BLaER1 (cell line): ENCODE data around the gene NOCT.
"Not testable (repeated sequence)": the region's sequence is repeated elsewhere in the genome, so short reads cannot be mapped to it uniquely, and the experiment has no call there.

Source experiments
- H3K27ac ChIP-seq: shearing (Covaris generic); formaldehyde crosslinking; 2 replicates; pipeline ENCODE4 v1.8.1; 2022
- H3K27me3 ChIP-seq: shearing (Covaris generic); formaldehyde crosslinking; 2 replicates; pipeline ENCODE4 v1.8.1; 2022
- H3K36me3 ChIP-seq: shearing (Covaris generic); formaldehyde crosslinking; 2 replicates; pipeline ENCODE4 v1.8.1; 2022
- H3K4me1 ChIP-seq: shearing (Covaris generic); formaldehyde crosslinking; 2 replicates; pipeline ENCODE4 v1.8.1; 2022
- H3K4me2 ChIP-seq: shearing (Covaris generic); formaldehyde crosslinking; 2 replicates; pipeline ENCODE4 v1.8.1; 2022
- H3K4me3 ChIP-seq: shearing (Covaris generic); formaldehyde crosslinking; 2 replicates; pipeline ENCODE4 v1.8.1; 2022
- H3K9ac ChIP-seq: shearing (Covaris generic); formaldehyde crosslinking; 2 replicates; pipeline ENCODE4 v1.8.1; 2022
- H3K9me3 ChIP-seq: shearing (Covaris generic); formaldehyde crosslinking; 2 replicates; pipeline ENCODE4 v1.8.1; 2022
- H4K20me1 ChIP-seq: shearing (Covaris generic); formaldehyde crosslinking; 2 replicates; pipeline ENCODE4 v1.8.1; 2022
- Cebpa-rat ChIP-seq: shearing (Covaris generic); IDR thresholded peaks from 2 replicates; pipeline ENCODE4 v1.8.1; 2022

NOCT gene

DNA sequence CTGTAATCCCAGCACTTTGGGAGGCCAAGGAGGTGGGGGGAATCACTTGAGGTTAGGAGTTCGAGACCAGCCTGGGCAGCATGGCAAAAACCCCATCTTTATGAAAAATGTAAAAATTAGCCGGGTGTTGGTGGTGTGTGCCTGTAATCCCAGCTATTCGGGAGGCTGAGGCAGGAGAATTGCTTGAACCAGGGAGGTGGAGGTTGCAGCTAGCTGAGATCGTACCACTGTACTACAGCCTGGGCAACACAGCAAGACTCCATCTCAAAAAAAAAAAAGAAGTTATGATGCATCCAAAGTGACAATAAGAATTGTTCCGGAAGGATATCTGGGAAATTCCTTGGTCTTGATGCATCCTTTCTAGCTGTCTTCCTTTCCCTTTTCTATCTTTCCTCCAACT is 7.3 kb downstream of the NOCT start:
- H3K27me3 ChIP-seq, result no peaks in the 10 kb centered on the region
- H3K9ac ChIP-seq, result no peak overlapping the region
- H3K9me3 ChIP-seq, result no peaks in the 10 kb centered on the region
- peaks cover 44% of the 10 kb centered on the region for H3K4me1 ChIP-seq
- peaks cover 60% of the 10 kb centered on the region for H3K36me3 ChIP-seq
- no peak overlapping the region for H3K27ac ChIP-seq
- H3K4me3 ChIP-seq, result no peak overlapping the region
- no peak overlapping the region for H3K4me2 ChIP-seq
- no peak for TF ChIP-seq Cebpa-rat
- H4K20me1 ChIP-seq, result peaks cover 99% of the 10 kb centered on the region

DNA sequence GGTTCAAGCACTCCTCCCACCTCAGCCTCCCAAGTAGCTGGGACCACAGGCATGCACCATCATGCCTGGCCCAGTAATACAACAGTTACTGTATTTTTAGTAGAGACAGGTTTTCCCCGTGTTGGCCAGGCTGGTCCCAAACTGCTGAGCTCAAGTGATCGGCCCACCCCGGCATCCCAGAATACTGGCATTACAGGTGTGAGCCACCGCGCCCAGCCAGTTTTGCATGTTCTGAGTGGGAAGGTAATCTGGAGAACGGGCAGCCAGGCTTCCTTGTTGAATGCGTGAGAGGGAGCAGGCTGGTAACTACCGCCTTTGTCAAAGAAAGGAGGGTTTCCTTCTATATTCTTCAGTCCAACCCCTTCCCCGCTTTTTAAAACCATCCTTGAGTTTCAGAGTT is 9.1 kb downstream of the NOCT start:
- TF ChIP-seq Cebpa-rat, result no peak
- Histone ChIP-seq H3K4me2 (no peak overlapping the region), H3K9me3 (no peaks in the 10 kb centered on the region), H3K4me3 (no peak overlapping the region), H4K20me1 (peaks cover 99% of the 10 kb centered on the region), H3K27me3 (no peaks in the 10 kb centered on the region), H3K4me1 (peaks cover 33% of the 10 kb centered on the region), H3K36me3 (peaks cover 71% of the 10 kb centered on the region), H3K27ac (no peak overlapping the region), H3K9ac (no peak overlapping the region)

DNA sequence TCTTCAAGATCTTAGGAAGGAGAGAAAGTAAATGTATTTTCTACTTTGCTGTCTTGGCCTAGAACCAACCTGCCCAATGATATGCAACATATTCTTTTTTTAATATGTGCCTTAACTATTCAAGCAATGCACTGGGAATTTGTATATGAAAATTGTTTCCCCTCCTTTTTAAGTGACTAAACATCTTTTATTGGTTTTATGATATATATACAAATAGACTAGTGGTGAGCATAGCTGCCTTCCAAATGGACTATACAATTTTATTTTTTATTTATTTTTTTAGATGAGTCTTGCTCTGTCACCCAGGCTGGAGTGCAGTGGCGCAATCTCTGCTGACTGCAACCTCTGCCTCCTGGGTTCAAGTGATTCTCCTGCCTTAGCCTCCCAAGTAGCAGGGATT is 10.3 kb downstream of the NOCT start:
- H3K27ac ChIP-seq, result no peak overlapping the region
- H3K4me3 ChIP-seq, result no peak overlapping the region
- peaks cover 31% of the 10 kb centered on the region for H3K4me1 ChIP-seq
- no peaks in the 10 kb centered on the region for H3K9me3 ChIP-seq
- H3K27me3 ChIP-seq, result no peaks in the 10 kb centered on the region
- no peak overlapping the region for H3K9ac ChIP-seq
- TF ChIP-seq Cebpa-rat, result no peak
- peaks cover 63% of the 10 kb centered on the region for H3K36me3 ChIP-seq
- H4K20me1 ChIP-seq, result peaks cover 99% of the 10 kb centered on the region
- no peak overlapping the region for H3K4me2 ChIP-seq

DNA sequence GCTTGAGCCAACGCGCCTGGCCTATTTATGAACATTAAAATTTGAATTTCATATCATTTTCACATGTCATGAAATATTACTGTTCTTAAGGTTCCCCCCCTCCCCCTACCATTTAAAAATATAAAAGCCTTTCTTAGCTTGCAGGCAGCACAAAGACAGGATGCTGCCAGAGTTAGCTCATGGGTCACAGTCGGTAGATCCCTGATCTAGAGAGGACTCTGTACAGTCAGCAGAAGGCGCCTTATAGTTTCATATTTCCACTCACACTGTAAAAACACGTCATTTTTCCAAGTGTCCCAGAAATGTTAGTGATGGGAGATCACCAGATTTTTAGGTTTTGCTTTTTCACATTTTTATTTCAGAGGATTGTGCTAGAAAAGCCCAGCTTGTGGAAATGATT is 12.2 kb downstream of the NOCT start:
- Histone ChIP-seq H3K27me3 (no peaks in the 10 kb centered on the region), H4K20me1 (peaks cover 99% of the 10 kb centered on the region), H3K27ac (no peak overlapping the region), H3K9ac (peak overlapping the region; percentile 18; the same call in 1 of the 2 replicates), H3K9me3 (no peaks in the 10 kb centered on the region), H3K4me3 (no peak overlapping the region), H3K36me3 (peaks cover 46% of the 10 kb centered on the region), H3K4me2 (no peak overlapping the region), H3K4me1 (peaks cover 41% of the 10 kb centered on the region)
- no peak for TF ChIP-seq Cebpa-rat

DNA sequence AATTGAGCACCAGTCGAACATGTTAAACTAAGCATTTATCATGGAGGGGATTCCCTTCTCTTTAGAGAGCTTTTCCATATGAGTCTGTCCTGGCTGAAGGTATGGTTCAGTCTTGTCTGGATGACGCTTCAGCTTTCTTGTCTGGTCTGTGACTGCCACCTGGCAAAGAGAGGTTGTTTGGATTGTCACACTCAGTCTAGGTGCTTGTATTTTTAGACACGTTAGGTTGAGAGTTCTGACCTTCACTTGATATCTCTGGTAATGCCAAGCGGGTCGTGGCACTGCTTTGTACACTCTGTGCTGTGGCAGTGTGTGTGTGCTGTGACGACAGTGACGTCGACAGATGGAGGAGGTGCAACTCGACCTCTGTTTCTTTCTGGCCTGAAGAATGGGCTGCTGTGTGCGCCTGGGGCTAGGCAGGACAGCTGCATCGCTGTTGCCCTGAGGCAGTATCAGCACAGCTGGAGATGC is 12.6 kb downstream of the NOCT start:
- Histone ChIP-seq H4K20me1 (peaks cover 99% of the 10 kb centered on the region), H3K4me3 (no peak overlapping the region), H3K27me3 (no peaks in the 10 kb centered on the region), H3K9me3 (no peaks in the 10 kb centered on the region), H3K9ac (peak overlapping the region; percentile 18; the same call in 1 of the 2 replicates), H3K4me2 (no peak overlapping the region), H3K36me3 (peaks cover 45% of the 10 kb centered on the region), H3K4me1 (peaks cover 44% of the 10 kb centered on the region), H3K27ac (no peak overlapping the region)
- TF ChIP-seq Cebpa-rat, result no peak

DNA sequence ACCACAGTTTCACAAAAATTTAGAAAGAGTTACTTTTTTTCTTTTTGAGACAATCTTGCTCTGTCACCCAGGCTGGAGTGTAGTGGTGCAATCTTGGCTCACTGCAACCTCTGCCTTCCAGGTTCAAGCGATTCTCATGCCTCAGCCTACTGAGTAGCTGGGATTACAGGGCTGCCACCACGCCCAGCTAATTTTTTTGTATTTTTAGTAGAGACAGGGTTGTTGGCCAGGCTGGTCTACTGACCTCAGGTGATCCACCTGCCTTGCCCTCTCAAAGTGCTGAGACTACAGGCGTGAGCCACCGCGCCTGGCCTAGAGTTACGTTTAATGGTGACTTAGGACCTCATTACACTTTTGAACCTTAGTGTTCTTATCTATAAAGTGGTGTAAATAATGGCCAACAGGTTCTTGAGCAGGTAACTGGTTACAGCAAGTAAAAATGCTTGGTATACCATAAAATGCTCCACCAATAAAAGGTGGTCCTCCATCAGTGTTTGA is 14.3 kb downstream of the NOCT start:
- peaks cover 60% of the 10 kb centered on the region for H3K4me1 ChIP-seq
- not testable (repeated sequence) for H3K9me3 ChIP-seq, H3K9ac ChIP-seq, H3K4me2 ChIP-seq, H3K27me3 ChIP-seq, H3K4me3 ChIP-seq, H3K27ac ChIP-seq
- H3K36me3 ChIP-seq, result peaks cover 32% of the 10 kb centered on the region
- H4K20me1 ChIP-seq, result peaks cover 99% of the 10 kb centered on the region

DNA sequence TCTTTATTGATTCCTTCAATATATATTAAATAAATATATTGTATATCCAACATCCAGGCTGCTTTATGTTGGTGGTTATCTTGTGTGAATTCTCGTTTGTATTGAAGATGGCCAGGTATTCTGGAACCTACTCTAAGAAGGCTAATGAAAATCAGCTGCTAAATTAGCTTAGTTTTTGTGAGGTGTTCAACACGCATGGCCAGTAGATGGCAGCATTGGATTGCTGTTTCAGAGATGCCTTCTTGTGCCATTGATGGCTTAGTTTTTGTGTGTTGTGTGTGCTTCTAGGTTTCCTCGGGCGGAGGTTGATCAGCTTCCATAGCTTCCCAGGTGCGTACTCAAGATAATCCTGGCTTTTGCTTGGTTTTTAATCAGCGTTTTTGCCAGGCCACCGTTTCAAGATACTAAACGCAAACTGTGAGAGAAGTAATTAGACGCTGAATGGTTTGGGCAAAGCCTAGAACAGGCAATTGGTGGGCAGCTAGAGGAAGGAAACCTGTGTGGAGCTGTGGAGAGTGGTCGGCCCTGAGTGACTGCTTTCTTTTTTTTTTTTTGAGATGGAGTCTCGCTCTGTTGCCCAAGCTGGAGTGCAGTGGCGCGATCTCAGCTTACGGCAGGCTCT is 15.1 kb downstream of the NOCT start:
- Histone ChIP-seq H4K20me1 (peaks cover 99% of the 10 kb centered on the region), H3K4me1 (peaks cover 60% of the 10 kb centered on the region), H3K9me3 (no peaks in the 10 kb centered on the region), H3K36me3 (peaks cover 30% of the 10 kb centered on the region), H3K4me2 (peak overlapping the region; percentile 81), H3K27me3 (no peaks in the 10 kb centered on the region), H3K9ac (0 out of 2 replicates have a peak overlapping the region, but pooled peaks have one; percentile 45), H3K4me3 (peak overlapping the region; percentile 41; the same call in 1 of the 2 replicates), H3K27ac (peak overlapping the region; percentile 44; the same call in 1 of the 2 replicates)
- no peak for TF ChIP-seq Cebpa-rat

DNA sequence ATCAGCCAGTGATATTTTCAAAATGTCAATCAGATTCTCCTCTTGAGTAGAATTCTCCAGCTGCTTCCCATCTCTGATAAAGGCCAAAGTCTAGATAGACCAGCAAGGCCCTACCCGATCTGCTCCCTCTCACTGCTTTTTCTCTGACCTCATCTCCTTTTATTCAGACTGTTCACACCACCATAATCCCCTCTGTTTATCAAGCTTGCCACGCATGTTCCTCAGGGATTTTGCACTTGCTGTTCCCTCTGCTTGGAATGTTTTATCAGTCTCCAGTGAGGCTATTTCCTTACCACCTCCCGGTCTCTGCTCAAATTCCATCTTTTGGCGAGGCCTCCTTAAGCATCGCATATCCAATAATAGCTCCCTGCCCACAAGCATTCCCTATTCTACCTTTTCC is 20.1 kb downstream of the NOCT start:
- Histone ChIP-seq H3K9ac (no peak overlapping the region), H3K9me3 (peaks cover 8% of the 10 kb centered on the region), H3K4me3 (no peak overlapping the region), H3K36me3 (peaks cover 36% of the 10 kb centered on the region), H4K20me1 (peaks cover 99% of the 10 kb centered on the region), H3K4me2 (peak overlapping the region; percentile 40; the same call in 1 of the 2 replicates), H3K27me3 (no peaks in the 10 kb centered on the region), H3K27ac (no peak overlapping the region), H3K4me1 (peaks cover 64% of the 10 kb centered on the region)
- TF ChIP-seq Cebpa-rat, result no peak

DNA sequence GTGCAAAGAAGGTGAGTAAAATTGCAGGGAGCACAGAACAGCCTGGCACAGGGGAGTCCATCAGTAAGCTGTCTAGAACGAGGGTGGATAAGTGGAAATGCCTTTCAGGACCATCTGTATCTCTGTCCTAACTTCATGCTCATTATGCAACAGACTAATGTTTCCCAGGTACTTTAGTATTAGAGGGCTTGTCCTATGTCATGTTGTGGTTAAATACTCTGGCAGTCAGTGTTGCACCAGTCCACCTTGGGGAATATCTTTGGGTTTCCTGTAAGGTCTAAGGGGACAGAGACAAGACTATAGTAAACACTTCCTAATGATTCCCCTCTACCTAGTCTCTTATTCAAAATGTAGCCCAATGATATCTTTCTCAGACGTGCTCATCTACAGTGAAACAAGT is 21.3 kb downstream of the NOCT start:
- Histone ChIP-seq H4K20me1 (peaks cover 99% of the 10 kb centered on the region), H3K36me3 (peaks cover 42% of the 10 kb centered on the region), H3K4me2 (peak overlapping the region; percentile 49), H3K27ac (no peak overlapping the region), H3K4me1 (peaks cover 52% of the 10 kb centered on the region), H3K27me3 (no peaks in the 10 kb centered on the region), H3K9ac (no peak overlapping the region), H3K4me3 (no peak overlapping the region), H3K9me3 (peaks cover 8% of the 10 kb centered on the region)
- no peak for TF ChIP-seq Cebpa-rat

DNA sequence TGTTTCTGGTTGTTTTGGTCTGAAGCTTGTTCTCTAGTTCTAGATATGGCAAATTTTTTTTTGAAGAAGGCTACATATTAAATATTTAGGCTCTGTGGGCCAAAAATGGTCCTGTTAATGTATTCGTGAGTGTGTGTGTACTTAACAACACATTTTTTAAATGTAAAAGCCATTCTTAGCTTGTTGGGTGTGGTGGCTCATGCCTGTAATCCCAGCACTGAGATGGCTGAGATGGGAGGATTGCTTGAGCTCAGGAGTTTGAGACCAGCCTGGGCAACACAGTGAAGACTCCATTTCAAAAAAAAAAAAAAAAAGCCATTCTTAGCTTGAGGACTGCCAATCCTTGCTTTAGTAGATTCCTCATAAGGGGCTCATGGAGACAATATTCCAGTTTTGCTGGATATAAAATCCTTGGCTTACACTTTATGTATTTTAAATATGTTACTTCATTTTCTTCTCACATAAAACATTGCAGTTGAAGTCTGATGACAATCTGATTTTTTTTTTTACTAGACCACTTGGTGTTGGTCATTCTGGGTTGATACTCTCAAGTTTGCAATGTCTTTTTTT is 23.4 kb downstream of the NOCT start:
- no peak overlapping the region for H3K9ac ChIP-seq
- H3K4me2 ChIP-seq, result no peak overlapping the region
- TF ChIP-seq Cebpa-rat, result no peak
- H3K27ac ChIP-seq, result no peak overlapping the region
- peaks cover 8% of the 10 kb centered on the region for H3K9me3 ChIP-seq
- peaks cover 42% of the 10 kb centered on the region for H3K4me1 ChIP-seq
- peaks cover 56% of the 10 kb centered on the region for H3K36me3 ChIP-seq
- H3K4me3 ChIP-seq, result no peak overlapping the region
- no peaks in the 10 kb centered on the region for H3K27me3 ChIP-seq
- peaks cover 99% of the 10 kb centered on the region for H4K20me1 ChIP-seq
